Tibial nerve (tissue), 4 donors: ENCODE results near the gene SUB1. TPM values are rescaled to one million over a fixed set of nuclear protein-coding genes. Genes with fewer than 3 reads are reported as not detected.

ENCODE experiments used
- DNase-seq, 2 donors: peaks; one replicate each; pipeline ENCODE4 v3.0.0-alpha.2; 2019; ENCODE audit warnings: low spot score in 2 of 2
- H3K27ac ChIP-seq, 4 donors: fragments of 200-600 bp; sonication (generic) in 3 of 4; one replicate each; pipeline ENCODE4 v1.5.1; 2017 to 2019; ENCODE audit warnings: mild to moderate bottlenecking in 1 of 4
- H3K27me3 ChIP-seq, 2 donors: fragments of 200-600 bp; sonication (generic) in 1 of 2; one replicate each; pipeline versions ENCODE4 v1.5.1 to v1.6.0; 2017 to 2019
- H3K36me3 ChIP-seq, 3 donors: fragments of 200-600 bp; sonication (generic); one replicate each; pipeline ENCODE4 v1.5.1; 2018 to 2019
- H3K4me1 ChIP-seq, 4 donors: fragments of 200-600 bp; sonication (generic) in 3 of 4; one replicate each; pipeline ENCODE4 v1.5.1; 2017 to 2019
- H3K4me3 ChIP-seq, 4 donors: fragments of 200-600 bp; sonication (generic) in 3 of 4; one replicate each; pipeline ENCODE4 v1.5.1; 2017 to 2019; ENCODE audit warnings: mild to moderate bottlenecking in 1 of 4, moderate library complexity in 1 of 4
- H3K9me3 ChIP-seq, 4 donors: fragments of 200-600 bp; sonication (generic) in 3 of 4; one replicate each; pipeline ENCODE4 v1.5.1; 2017 to 2019
- CTCF ChIP-seq, 5 experiments: fragments of 200-600 bp in 3 of 5; fragments of 450-650 bp in 2 of 5; sonication (generic) in 3 of 5; IDR thresholded peaks; one replicate each; pipeline ENCODE4 v1.5.1; 2016 to 2019; ENCODE audit warnings: antibody characterized with exemption in 5 of 5, mild to moderate bottlenecking in 3 of 5, moderate library complexity in 2 of 5
- EP300 ChIP-seq, 2 donors: sonication (generic); formaldehyde crosslinking; IDR thresholded peaks; one replicate each; pipeline ENCODE4 v1.6.1; 2017; ENCODE audit warnings: antibody characterized with exemption in 2 of 2, mild to moderate bottlenecking in 1 of 2
- POLR2A ChIP-seq, 2 donors: fragments of 450-650 bp; IDR thresholded peaks; one replicate each; pipeline ENCODE4 v1.6.1; 2017; ENCODE audit warnings: antibody characterized with exemption in 2 of 2, mild to moderate bottlenecking in 2 of 2, moderate library complexity in 2 of 2
- WGBS, 2 donors: methylation state at CpG; one replicate each; pipeline ENCODE4 v1.1.5; 2018; 5-methylcytosine and 5-hydroxymethylcytosine counted together
- total RNA-seq, 4 donors: library from RNA; depleted of rRNA; stranded (reverse); fragments of >200 nt; gene quantifications; one replicate each; pipeline ENCODE4 v1.1.0, GENCODE V29; 2016

SUB1 gene
- total RNA-seq, 4 donors from 2014 or later = 78.0 to 110 (median 88.6) TPM

GRCh38 chr5:32651088-32651487 is 65.7 kb downstream of the SUB1 start:
- no peak overlapping the region for H3K4me3 ChIP-seq
- no peaks in the 10 kb centered on the region for H3K4me1 ChIP-seq
- H3K36me3 ChIP-seq = no peaks in the 10 kb centered on the region
- no peak for DNase-seq
- H3K27me3 ChIP-seq = no peaks in the 10 kb centered on the region
- WGBS, 2 donors = 52 to 62% methylated on average over 4 of the region's 4 CpGs
- no peak overlapping the region for H3K27ac ChIP-seq
- peaks cover 0 to 11% (median 0%) of the 10 kb centered on the region in 4 donors for H3K9me3 ChIP-seq
- TF ChIP-seq EP300 (IDR thresholded peaks at IDR 0.05) = no peak
- no peak for TF ChIP-seq CTCF (IDR thresholded peaks at IDR 0.05)
- TF ChIP-seq POLR2A (IDR thresholded peaks at IDR 0.05) = no peak

GRCh38 chr5:32651638-32652037 is 66.3 kb downstream of the SUB1 start:
- DNase-seq = no peak
- Histone ChIP-seq H3K27me3 (no peaks in the 10 kb centered on the region), H3K36me3 (no peaks in the 10 kb centered on the region), H3K27ac (no peak overlapping the region), H3K4me3 (no peak overlapping the region), H3K4me1 (no peaks in the 10 kb centered on the region), H3K9me3 (peaks cover 0 to 15% (median 0%) of the 10 kb centered on the region in 4 donors)
- WGBS, 2 donors = 64 to 77% methylated on average over 5 of the region's 5 CpGs
- TF ChIP-seq POLR2A (IDR thresholded peaks at IDR 0.05) (no peak), EP300 (IDR thresholded peaks at IDR 0.05) (no peak), CTCF (IDR thresholded peaks at IDR 0.05) (no peak)

Other genes starting within 250 kb of the SUB1 start
- gene ZFR, start 140.8 kb upstream of the SUB1 start, total RNA-seq = 10 to 100 TPM; 63.9 to 83.5 (median 73.8) TPM
- gene NPR3, start 125.8 kb downstream of the SUB1 start, total RNA-seq = 10 to 100 TPM; 10.8 to 81.5 (median 32.5) TPM